Neuronal stem cell (in vitro differentiated cells): ENCODE measurements around the gene CUX1.
A peak's percentile ranks its signal among the peaks of the same experiment; 100 is the strongest.

Source experiments
- DNase-seq: peaks from one replicate; pipeline ENCODE4 v3.0.0-alpha.2; 2013; ENCODE audit warnings: low spot score
- H2AFZ ChIP-seq: one replicate; pipeline ENCODE4 v1.6.1; 2013; ENCODE audit warnings: mild to moderate bottlenecking, low read length, inconsistent platforms
- H2AK5ac ChIP-seq: 2 replicates; pipeline ENCODE4 v1.6.1; 2013; ENCODE audit warnings: low read depth, mild to moderate bottlenecking, inconsistent platforms, low read length, moderate library complexity, mixed read lengths
- H2BK120ac ChIP-seq: 2 replicates; pipeline ENCODE4 v1.6.1; 2013; ENCODE audit warnings: low read depth, mild to moderate bottlenecking, inconsistent platforms, low read length, moderate library complexity, mixed read lengths
- H2BK12ac ChIP-seq: one replicate; pipeline ENCODE4 v1.6.1; 2013; ENCODE audit warnings: low read length, inconsistent platforms
- H2BK15ac ChIP-seq: 2 replicates; pipeline ENCODE4 v1.6.1; 2013; ENCODE audit warnings: mild to moderate bottlenecking, low read length, inconsistent platforms, mixed read lengths
- H2BK5ac ChIP-seq: one replicate; pipeline ENCODE4 v1.6.1; 2013; ENCODE audit warnings: inconsistent platforms, mild to moderate bottlenecking, low read length, moderate library complexity
- H3K14ac ChIP-seq: one replicate; pipeline ENCODE4 v1.6.1; 2013; ENCODE audit warnings: low read length, inconsistent platforms
- H3K18ac ChIP-seq: 2 replicates; pipeline ENCODE4 v1.6.1; 2013; ENCODE audit warnings: low read length, inconsistent platforms
- H3K23ac ChIP-seq: 2 replicates; pipeline ENCODE4 v1.6.1; 2013; ENCODE audit warnings: low read depth, mild to moderate bottlenecking, mixed read lengths, low read length, inconsistent platforms; ENCODE audit not compliant: poor library complexity
- H3K27ac ChIP-seq: replicated peaks from 3 replicates; pipeline ENCODE4 v1.5.1; 2013; ENCODE audit warnings: low read length, inconsistent platforms
- H3K27me3 ChIP-seq, 3 experiments: 2 replicates each; pipeline ENCODE4 v1.6.1; 2013; ENCODE audit warnings: low read length in 3 of 3, mild to moderate bottlenecking in 2 of 3, inconsistent platforms in 1 of 3, low read depth in 1 of 3, mixed read lengths in 1 of 3, moderate library complexity in 1 of 3; ENCODE audit not compliant: control insufficient read depth in 3 of 3, insufficient read depth in 3 of 3
- H3K36me3 ChIP-seq, 2 donors: replicated peaks in 1 of 2; 2 replicates each; pipeline ENCODE4 v1.6.1; 2013; ENCODE audit warnings: low read length in 2 of 2; ENCODE audit not compliant: control insufficient read depth in 2 of 2, insufficient read depth in 2 of 2
- H3K4ac ChIP-seq: 2 replicates; pipeline ENCODE4 v1.6.1; 2013; ENCODE audit warnings: inconsistent platforms, mild to moderate bottlenecking, low read length, moderate library complexity
- H3K4me1 ChIP-seq, 2 donors: 1 replicate in 1 of 2; 2 replicates in 1 of 2; pipeline ENCODE4 v1.6.1; 2013; ENCODE audit warnings: low read length in 2 of 2, low read depth in 1 of 2; ENCODE audit not compliant: control insufficient read depth in 2 of 2, insufficient read depth in 1 of 2
- H3K4me2 ChIP-seq: one replicate; pipeline ENCODE4 v1.6.1; 2013; ENCODE audit warnings: mild to moderate bottlenecking, low read length, inconsistent platforms; ENCODE audit not compliant: insufficient read depth, poor library complexity, severe bottlenecking
- H3K4me3 ChIP-seq, 2 donors: 2 replicates each; pipeline ENCODE4 v1.5.1; 2013; ENCODE audit warnings: low read length in 2 of 2, mild to moderate bottlenecking in 2 of 2, inconsistent platforms in 1 of 2, moderate library complexity in 1 of 2
- H3K79me1 ChIP-seq: one replicate; pipeline ENCODE4 v1.6.1; 2013; ENCODE audit warnings: low read depth, mild to moderate bottlenecking, inconsistent platforms, low read length, moderate library complexity
- H3K9ac ChIP-seq: one replicate; pipeline ENCODE4 v1.6.1; 2013; ENCODE audit warnings: mild to moderate bottlenecking, low read depth, low read length, inconsistent platforms; ENCODE audit not compliant: poor library complexity
- H3K9me3 ChIP-seq, 2 donors: replicated peaks in 1 of 2; 2 replicates each; pipeline versions ENCODE3 to v1.6.1; 2013; ENCODE audit warnings: low read length in 2 of 2, mild to moderate bottlenecking in 2 of 2, inconsistent platforms in 1 of 2, low read depth in 1 of 2, mixed read lengths in 1 of 2, moderate library complexity in 1 of 2; ENCODE audit not compliant: control insufficient read depth in 2 of 2, insufficient read depth in 1 of 2
- H4K8ac ChIP-seq: one replicate; pipeline ENCODE4 v1.6.1; 2013; ENCODE audit warnings: low read depth, mild to moderate bottlenecking, inconsistent platforms, low read length, moderate library complexity
- H4K91ac ChIP-seq: one replicate; pipeline ENCODE4 v1.6.1; 2013; ENCODE audit warnings: low read length, low read depth, mild to moderate bottlenecking, inconsistent platforms; ENCODE audit not compliant: poor library complexity
- WGBS, 2 donors: extraction: QIAGEN DNeasy Blood & Tissue Kit; methylation state at CpG; one replicate each; pipeline ENCODE4 v1.1.7; 2013; ENCODE audit warnings: missing lambda C conversion rate in 2 of 2, mixed read lengths in 1 of 2; ENCODE audit not compliant: insufficient read length in 2 of 2, insufficient replicate concordance in 1 of 2; ENCODE audit errors: extremely low coverage in 2 of 2; 5-methylcytosine and 5-hydroxymethylcytosine counted together

CUX1 gene

GRCh38 chr7:102106625-102107024, 289.2 kb downstream of the CUX1 start:
- Histone ChIP-seq H3K36me3 (peaks cover 8 to 53% of the 10 kb centered on the region in 2 donors), H2BK5ac (no peak overlapping the region), H3K4me2 (no peak overlapping the region), H2AK5ac (no peak overlapping the region), H3K4me1 (peaks cover 5 to 8% of the 10 kb centered on the region in 2 donors), H4K8ac (no peak overlapping the region), H2BK12ac (no peak overlapping the region), H2AFZ (no peak overlapping the region), H3K9me3 (peaks cover 0 to 1% of the 10 kb centered on the region in 2 donors), H3K18ac (no peak overlapping the region), H2BK120ac (no peak overlapping the region), H2BK15ac (no peak overlapping the region), H4K91ac (no peak overlapping the region), H3K27me3 (no peaks in the 10 kb centered on the region), H3K27ac (no peak overlapping the region), H3K9ac (no peak overlapping the region), H3K4ac (no peak overlapping the region), H3K14ac (no peak overlapping the region), H3K79me1 (no peaks in the 10 kb centered on the region), H3K23ac (no peak overlapping the region), H3K4me3 (no peak overlapping the region)
- no CpG with 5 or more reads among the region's 5 CpGs for WGBS, 2 donors
- DNase-seq, result no peak

GRCh38 chr7:102107474-102108104, 290.2 kb downstream of the CUX1 start:
- Histone ChIP-seq H2AFZ (no peak overlapping the region), H3K9ac (no peak overlapping the region), H4K91ac (no peak overlapping the region), H3K27me3 (no peaks in the 10 kb centered on the region), H4K8ac (no peak overlapping the region), H3K23ac (peak overlapping the region; percentile 10), H2BK5ac (no peak overlapping the region), H2BK12ac (no peak overlapping the region), H3K14ac (no peak overlapping the region), H3K18ac (peak overlapping the region; percentile 89), H3K4me1 (peaks cover 7 to 8% of the 10 kb centered on the region in 2 donors), H3K4me3 (no peak overlapping the region), H2BK120ac (no peak overlapping the region), H3K79me1 (no peaks in the 10 kb centered on the region), H3K4ac (no peak overlapping the region), H3K27ac (no peak overlapping the region), H3K4me2 (no peak overlapping the region), H3K9me3 (peaks cover 0 to 5% of the 10 kb centered on the region in 2 donors), H2AK5ac (peak overlapping the region; percentile 54), H2BK15ac (no peak overlapping the region), H3K36me3 (peaks cover 8 to 55% of the 10 kb centered on the region in 2 donors)
- no peak for DNase-seq
- no CpG with 5 or more reads among the region's 19 CpGs for WGBS, 2 donors

DNA sequence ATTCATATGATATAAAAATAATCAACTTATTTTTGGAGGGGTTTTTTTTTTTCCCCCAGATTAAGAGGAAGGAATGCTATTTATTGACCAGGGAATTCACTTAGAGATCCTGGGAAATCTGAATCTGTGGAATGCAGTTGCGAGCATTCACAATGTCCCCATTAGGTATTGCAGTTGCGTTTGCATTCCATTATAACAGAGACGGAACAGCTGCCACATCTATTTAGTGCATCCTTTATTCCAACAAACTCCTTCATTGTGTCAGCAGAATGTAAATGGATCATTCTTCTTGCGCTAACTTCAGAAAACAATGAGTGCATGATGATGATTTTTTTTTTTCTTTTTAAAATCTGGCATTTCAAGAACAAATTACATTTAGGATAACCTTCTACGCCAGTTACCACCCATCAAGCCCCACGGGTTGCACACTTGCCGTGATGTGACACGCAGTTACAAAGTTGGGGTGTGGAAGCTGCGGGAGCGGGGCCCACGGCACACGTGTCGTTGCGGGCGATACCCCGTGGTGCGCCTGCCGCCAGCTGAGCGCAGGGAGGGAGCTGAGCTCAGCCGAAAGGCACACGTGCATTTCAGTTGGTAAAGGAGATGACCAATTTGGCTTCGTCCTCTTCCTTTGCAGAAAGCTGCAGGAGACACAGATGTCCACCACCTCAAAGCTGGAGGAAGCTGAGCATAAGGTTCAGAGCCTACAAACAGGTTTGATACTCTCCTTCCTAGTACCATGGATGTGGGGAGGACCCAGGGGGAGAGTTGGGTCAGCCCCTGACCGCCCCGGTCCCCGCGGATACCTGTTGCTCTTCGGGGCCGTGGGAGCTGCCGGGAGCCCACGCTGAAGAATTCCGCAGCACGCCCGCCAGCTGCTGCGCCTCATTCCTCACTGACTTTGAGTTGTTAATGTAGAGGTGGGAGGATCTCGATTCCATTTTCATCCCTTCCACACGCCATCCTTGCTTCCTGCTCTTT, 293.9 kb downstream of the CUX1 start:
- no peak overlapping the region for H2BK120ac ChIP-seq
- H3K36me3 ChIP-seq, result peaks cover 14 to 71% of the 10 kb centered on the region in 2 donors
- peaks cover 0 to 5% of the 10 kb centered on the region in 2 donors for H3K9me3 ChIP-seq
- H2BK12ac ChIP-seq, result peak overlapping the region; percentile 95
- peak overlapping the region; percentile 34 for H3K23ac ChIP-seq
- H2BK15ac ChIP-seq, result peak overlapping the region; percentile 82
- no peaks in the 10 kb centered on the region for H3K79me1 ChIP-seq
- peak overlapping the region; percentile 71 for H2AK5ac ChIP-seq
- peaks cover 7 to 8% of the 10 kb centered on the region in 2 donors for H3K4me1 ChIP-seq
- peak overlapping the region; percentile 74 for H3K9ac ChIP-seq
- peak overlapping the region; percentile 69 for H3K27ac ChIP-seq
- peak overlapping the region; percentile 39 for H2BK5ac ChIP-seq
- peak overlapping the region; percentile 58 for H3K4ac ChIP-seq
- peak overlapping the region; percentile 91 for H3K18ac ChIP-seq
- peak; percentile 52 for DNase-seq
- H3K14ac ChIP-seq, result peak overlapping the region; percentile 90
- peak overlapping the region in 1 of 2 donors; percentile 13 for H3K4me3 ChIP-seq
- no peaks in the 10 kb centered on the region for H3K27me3 ChIP-seq
- H2AFZ ChIP-seq, result no peak overlapping the region
- H4K8ac ChIP-seq, result no peak overlapping the region
- no peak overlapping the region for H3K4me2 ChIP-seq
- WGBS, 2 donors, result no CpG with 5 or more reads among the region's 36 CpGs
- H4K91ac ChIP-seq, result no peak overlapping the region

DNA sequence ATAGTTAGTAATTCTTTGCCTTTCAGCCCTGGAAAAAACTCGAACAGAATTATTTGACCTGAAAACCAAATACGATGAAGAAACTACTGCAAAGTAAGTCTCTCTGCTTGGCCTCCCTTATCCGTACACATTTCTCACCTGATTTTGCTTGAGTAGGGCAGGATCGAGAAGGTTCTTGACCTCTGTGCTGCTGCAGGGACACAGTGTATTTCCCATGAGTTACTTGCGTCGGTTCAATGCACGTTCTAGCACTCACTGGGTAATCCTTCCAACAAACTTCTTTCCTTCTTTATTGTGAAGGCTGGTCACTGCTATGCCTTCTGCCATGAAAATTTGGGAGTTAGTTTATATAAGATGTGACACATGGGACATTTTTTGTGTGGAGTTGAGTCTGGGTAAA, 297.8 kb downstream of the CUX1 start:
- Histone ChIP-seq H2BK5ac (no peak overlapping the region), H3K9ac (no peak overlapping the region), H3K4ac (no peak overlapping the region), H3K4me1 (peaks cover 8 to 15% of the 10 kb centered on the region in 2 donors), H2AK5ac (no peak overlapping the region), H3K23ac (no peak overlapping the region), H3K27ac (no peak overlapping the region), H3K14ac (no peak overlapping the region), H3K18ac (no peak overlapping the region), H2BK15ac (no peak overlapping the region), H3K27me3 (no peaks in the 10 kb centered on the region), H2BK120ac (no peak overlapping the region), H3K36me3 (peaks cover 19 to 74% of the 10 kb centered on the region in 2 donors), H3K79me1 (no peaks in the 10 kb centered on the region), H4K91ac (no peak overlapping the region), H4K8ac (no peak overlapping the region), H3K9me3 (peaks cover 0 to 5% of the 10 kb centered on the region in 2 donors), H2BK12ac (no peak overlapping the region), H3K4me2 (no peak overlapping the region), H2AFZ (no peak overlapping the region), H3K4me3 (no peak overlapping the region)
- no peak for DNase-seq
- no CpG with 5 or more reads among the region's 7 CpGs for WGBS, 2 donors
